Ovary (tissue), 9 donors: Measurements from ENCODE around the gene GAS2L1. TPM values are rescaled to one million over a fixed set of nuclear protein-coding genes. Genes with fewer than 3 reads are reported as not detected.
"Not testable (repeated sequence)": the region's sequence is repeated elsewhere in the genome, so short reads cannot be mapped to it uniquely, and the experiment has no call there.

Source experiments
- DNase-seq, 5 donors: peaks; one replicate each; pipeline ENCODE4 v3.0.0-alpha.2; 2019 to 2020
- H3K27ac ChIP-seq, 2 donors: fragments of 200-600 bp; one replicate each; pipeline versions ENCODE4 v1.5.1 to v1.8.0; 2019 to 2022
- H3K27me3 ChIP-seq: fragments of 200-600 bp; one replicate; pipeline ENCODE4 v1.8.0; 2022
- H3K36me3 ChIP-seq: fragments of 200-600 bp; sonication (generic); one replicate; pipeline ENCODE4 v1.5.1; 2019
- H3K4me1 ChIP-seq: one replicate; pipeline ENCODE4 v1.8.1; 2013; ENCODE audit warnings: mild to moderate bottlenecking, moderate library complexity; ENCODE audit not compliant: insufficient read depth
- H3K4me3 ChIP-seq: fragments of 200-600 bp; sonication (generic); one replicate; pipeline ENCODE4 v1.5.1; 2017
- H3K9me3 ChIP-seq, 2 donors: fragments of 200-600 bp in 1 of 2; sonication (generic) in 1 of 2; one replicate each; pipeline versions ENCODE4 v1.5.1 to v1.8.1; 2013 to 2019; ENCODE audit warnings: mild to moderate bottlenecking in 1 of 2, moderate library complexity in 1 of 2
- EP300 ChIP-seq: sonication (generic); formaldehyde crosslinking; IDR thresholded peaks from one replicate; pipeline ENCODE4 v1.6.1; 2017; ENCODE audit warnings: antibody characterized with exemption
- POLR2A ChIP-seq: fragments of 450-650 bp; IDR thresholded peaks from one replicate; pipeline ENCODE4 v1.6.1; 2017; ENCODE audit warnings: antibody characterized with exemption, mild to moderate bottlenecking, moderate library complexity
- WGBS, 3 donors: extraction: QIAGEN DNeasy Blood & Tissue Kit in 1 of 3; methylation state at CpG; one replicate each; pipeline versions ENCODE4 v1.1.5 to v1.1.7; 2013 to 2017; 5-methylcytosine and 5-hydroxymethylcytosine counted together
- intact Hi-C, 4 donors: fragments of 100-400 bp; cut with DNase I; formaldehyde crosslinking; loops; one replicate each; pipeline versions ENCODE4 v1.11.0 to v1.15.1; 2022 to 2023
- polyA plus RNA-seq, 2 donors: library from polyadenylated mRNA; stranded (reverse); fragments of 200-250 nt in 1 of 2; fragments of 350-450 nt in 1 of 2; fragmentation: Illumina TruSeq in 1 of 2; extraction: RNeasy Lipid Tissue Mini Kit (QIAGEN cat#74804) in 1 of 2; gene quantifications; one replicate each; pipeline ENCODE4 v1.2.3, GENCODE V29; 2013 to 2014
- total RNA-seq, 7 donors: library from RNA; depleted of rRNA in 2 of 7; stranded (reverse); fragments of >200 nt in 2 of 7; fragmentation: NEBNext Ultra II Directional in 3 of 7; extraction: Animal tissue kit (Norgen Biotek cat#: 25700) in 3 of 7; gene quantifications; one replicate each; pipeline versions ENCODE4 v1.1.0 to v1.2.4, GENCODE V29; 2016 to 2023
- TF ChIP-seq, protein P1 (sequence below), 3 donors: fragments of 450-650 bp in 2 of 3; fragments of 200-600 bp in 1 of 3; IDR thresholded peaks; one replicate each; pipeline versions ENCODE4 v1.5.1 to v1.8.0; 2016 to 2022; ENCODE audit warnings: antibody characterized with exemption in 3 of 3, mild to moderate bottlenecking in 1 of 3
- donor health status: DM: no; HTN: no; CAD: no; lungs with moderate emphysema.
- donor health status: DM: no; HTN: no; CAD: no.
- donor health status: Bipolar disorder and iron deficiency.
- donor health status: DM: yes; HTN: yes; CAD: no.
- donor health status: DM: no; HTN: no; CAD: no.
- donor health status: DM: yes; HTN: yes; CAD: no.

The GAS2L1 gene
- total and polyA plus RNA-seq, 9 donors: 2.1 to 21.0 (median 9.8) TPM

DNA sequence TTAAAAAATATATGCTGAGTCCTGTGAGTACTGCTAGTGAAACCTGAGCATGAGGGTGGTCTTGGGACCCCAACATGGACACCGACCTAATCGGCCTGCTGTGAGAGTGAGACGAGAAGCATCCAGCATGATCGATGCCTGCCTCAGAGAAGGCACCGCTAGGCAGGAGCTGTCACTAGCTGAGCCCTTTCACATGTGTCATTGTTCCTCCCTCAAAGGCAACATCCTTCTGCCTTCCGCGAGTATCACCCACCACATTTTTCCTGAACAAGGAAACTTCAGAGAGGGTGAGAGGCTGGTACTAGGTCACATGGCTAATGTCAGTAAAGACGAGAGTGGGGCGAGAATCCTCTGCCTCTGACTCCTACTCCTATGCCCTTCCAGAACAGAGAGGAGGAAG is 46.3 kb downstream of the GAS2L1 start:
- intact Hi-C loops: no loop called here
- WGBS, 3 donors: 83 to 94% (median 93%) methylated on average over 9 of the region's 9 CpGs

DNA sequence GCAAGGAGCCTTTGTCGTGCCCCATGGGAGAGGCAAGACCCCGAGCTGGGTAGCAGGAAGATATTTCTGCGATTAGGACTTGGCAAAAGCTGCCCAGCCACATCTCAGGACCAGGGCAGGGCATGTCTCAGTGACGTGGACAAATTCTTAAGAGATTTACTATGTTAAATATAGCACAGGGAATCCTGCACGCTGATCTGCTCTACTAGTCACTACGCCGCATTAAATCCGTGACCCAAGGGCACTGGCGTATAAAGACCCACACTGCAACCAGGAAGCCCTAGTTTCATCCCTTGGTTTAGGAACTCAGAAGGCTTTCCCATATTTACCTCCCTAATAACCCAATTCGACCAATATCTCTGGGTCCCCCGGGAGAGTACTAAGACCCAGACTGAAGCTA is 46.8 kb downstream of the GAS2L1 start:
- Histone ChIP-seq H3K4me3 (no peak overlapping the region), H3K9me3 (no peaks in the 10 kb centered on the region), H3K27me3 (no peaks in the 10 kb centered on the region), H3K36me3 (no peaks in the 10 kb centered on the region), H3K27ac (no peak overlapping the region), H3K4me1 (no peaks in the 10 kb centered on the region)
- TF ChIP-seq EP300 (no peak), POLR2A (no peak)
- TF ChIP-seq, protein P1, sequence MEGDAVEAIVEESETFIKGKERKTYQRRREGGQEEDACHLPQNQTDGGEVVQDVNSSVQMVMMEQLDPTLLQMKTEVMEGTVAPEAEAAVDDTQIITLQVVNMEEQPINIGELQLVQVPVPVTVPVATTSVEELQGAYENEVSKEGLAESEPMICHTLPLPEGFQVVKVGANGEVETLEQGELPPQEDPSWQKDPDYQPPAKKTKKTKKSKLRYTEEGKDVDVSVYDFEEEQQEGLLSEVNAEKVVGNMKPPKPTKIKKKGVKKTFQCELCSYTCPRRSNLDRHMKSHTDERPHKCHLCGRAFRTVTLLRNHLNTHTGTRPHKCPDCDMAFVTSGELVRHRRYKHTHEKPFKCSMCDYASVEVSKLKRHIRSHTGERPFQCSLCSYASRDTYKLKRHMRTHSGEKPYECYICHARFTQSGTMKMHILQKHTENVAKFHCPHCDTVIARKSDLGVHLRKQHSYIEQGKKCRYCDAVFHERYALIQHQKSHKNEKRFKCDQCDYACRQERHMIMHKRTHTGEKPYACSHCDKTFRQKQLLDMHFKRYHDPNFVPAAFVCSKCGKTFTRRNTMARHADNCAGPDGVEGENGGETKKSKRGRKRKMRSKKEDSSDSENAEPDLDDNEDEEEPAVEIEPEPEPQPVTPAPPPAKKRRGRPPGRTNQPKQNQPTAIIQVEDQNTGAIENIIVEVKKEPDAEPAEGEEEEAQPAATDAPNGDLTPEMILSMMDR (IDR thresholded peaks at IDR 0.05): no peak
- no peak for DNase-seq
- WGBS, 3 donors: 83 to 91% (median 89%) methylated on average over 11 of the region's 11 CpGs
- intact Hi-C loops: no loop called here

More for the DNA sequence above, 46.3 kb downstream of the GAS2L1 start:
- no peaks in the 10 kb centered on the region for H3K4me1 ChIP-seq
- no peaks in the 10 kb centered on the region for H3K36me3 ChIP-seq
- H3K9me3 ChIP-seq: no peaks in the 10 kb centered on the region
- no peak overlapping the region for H3K27ac ChIP-seq
- H3K4me3 ChIP-seq: no peak overlapping the region
- TF ChIP-seq POLR2A: no peak
- TF ChIP-seq, protein P1 (IDR thresholded peaks at IDR 0.05): no peak
- TF ChIP-seq EP300: no peak
- no peaks in the 10 kb centered on the region for H3K27me3 ChIP-seq
- DNase-seq: no peak

DNA sequence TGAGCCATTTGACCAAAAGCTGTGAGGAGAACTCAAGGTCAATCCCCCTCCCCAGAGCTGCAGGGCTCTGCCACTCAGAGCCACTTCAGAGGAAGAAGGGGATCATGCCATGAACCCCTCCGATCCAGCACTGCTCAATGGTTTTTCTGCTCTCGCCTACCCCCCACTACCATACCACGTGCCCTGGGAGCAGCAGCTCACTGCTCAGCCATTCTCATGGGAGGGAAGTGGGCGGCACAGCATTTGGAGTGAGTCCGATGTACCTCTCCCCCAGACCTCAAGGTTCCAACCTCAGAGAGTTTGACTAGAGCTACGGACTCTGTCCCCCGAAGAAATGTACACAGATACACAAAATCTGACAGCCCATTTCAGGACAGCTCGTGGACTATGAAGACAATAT is 47.4 kb downstream of the GAS2L1 start:
- WGBS, 3 donors: 89 to 93% (median 92%) methylated on average over 8 of the region's 8 CpGs
- H3K4me1 ChIP-seq: no peaks in the 10 kb centered on the region
- intact Hi-C loops: no loop called here
- no peak for DNase-seq
- H3K27ac ChIP-seq: no peak overlapping the region
- H3K36me3 ChIP-seq: no peaks in the 10 kb centered on the region
- H3K27me3 ChIP-seq: no peaks in the 10 kb centered on the region
- no peaks in the 10 kb centered on the region for H3K9me3 ChIP-seq
- no peak overlapping the region for H3K4me3 ChIP-seq
- TF ChIP-seq POLR2A: no peak
- TF ChIP-seq, protein P1 (IDR thresholded peaks at IDR 0.05): no peak
- TF ChIP-seq EP300: no peak

DNA sequence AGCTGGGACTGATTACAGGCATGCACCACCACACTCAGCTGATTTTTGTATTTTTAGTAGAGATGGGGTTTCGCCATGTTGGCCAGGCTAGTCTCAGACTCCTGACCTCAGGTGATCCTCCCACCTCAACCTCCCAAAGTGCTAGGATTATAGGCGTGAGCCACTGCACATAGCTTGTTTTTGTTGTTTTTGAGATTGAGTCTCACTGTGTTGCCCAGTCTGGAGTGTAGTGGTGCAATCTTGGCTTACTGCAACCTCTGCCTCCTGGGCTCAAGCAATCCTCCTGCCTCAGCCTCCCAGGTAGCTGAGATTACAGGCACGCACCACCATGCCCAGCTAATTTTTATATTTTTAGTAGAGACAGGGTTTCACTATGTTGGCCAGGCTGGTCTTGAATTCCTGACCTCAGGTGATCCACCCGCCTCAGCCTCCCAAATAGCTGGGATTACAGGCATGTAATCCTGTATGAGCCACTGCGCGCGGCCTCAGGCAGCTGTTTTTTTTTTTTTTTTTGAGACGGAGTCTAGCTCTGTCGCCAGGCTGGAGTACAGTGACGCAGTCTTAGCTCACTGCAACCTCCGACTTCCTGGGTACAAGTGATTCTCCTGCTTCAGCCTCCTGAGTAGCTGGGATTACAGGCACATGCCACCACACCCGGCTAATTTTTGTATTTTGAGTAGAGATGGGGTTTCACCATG is 50.9 kb downstream of the GAS2L1 start:
- intact Hi-C loops: not testable (repeated sequence)

GRCh38 chr22:29359469-29359868 is 53.0 kb downstream of the GAS2L1 start:
- H3K4me3 ChIP-seq: no peak overlapping the region
- 18 to 27% (median 23%) methylated on average over 9 of the region's 9 CpGs for WGBS, 3 donors
- H3K9me3 ChIP-seq: no peaks in the 10 kb centered on the region
- TF ChIP-seq, protein P1 (IDR thresholded peaks at IDR 0.05): peak; percentile 27 to 47 (median 36)
- TF ChIP-seq POLR2A: no peak
- no peaks in the 10 kb centered on the region for H3K36me3 ChIP-seq
- peaks cover 2% of the 10 kb centered on the region for H3K4me1 ChIP-seq
- intact Hi-C loops: no loop called here
- H3K27ac ChIP-seq: no peak overlapping the region
- H3K27me3 ChIP-seq: no peaks in the 10 kb centered on the region
- peak; percentile 48 to 73 (median 62) for DNase-seq

More for the DNA sequence above, 50.9 kb downstream of the GAS2L1 start:
- H3K4me3 ChIP-seq, H3K9me3 ChIP-seq, H3K36me3 ChIP-seq, H3K4me1 ChIP-seq, H3K27ac ChIP-seq, H3K27me3 ChIP-seq, DNase-seq: not testable (repeated sequence)
- WGBS, 3 donors: 93 to 95% (median 94%) methylated on average over 12 of the region's 12 CpGs
